Pancreas (tissue), 10 donors: Measurements from ENCODE around the gene CLASP1. TPM values are rescaled to one million over a fixed set of nuclear protein-coding genes. Genes with fewer than 3 reads are reported as not detected.

ENCODE experiments used
- ATAC-seq, 4 donors: fragments of 200-7000 bp; cut with Tn5 transposase; one replicate each; pipeline versions ENCODE4 v1.8.0 to v1.9.1; 2020; ENCODE audit warnings: mild to moderate bottlenecking in 4 of 4, moderate library complexity in 4 of 4
- DNase-seq, 6 donors: peaks; one replicate each; pipeline ENCODE4 v3.0.0-alpha.2; 2020
- FAIRE-seq: peaks from 2 replicates; lab custom pipeline; 2012; peaks lifted over from hg19 to GRCh38; lab: Jason Lieb, UNC
- H3K27ac ChIP-seq, 4 donors: fragments of 200-600 bp; sonication (generic); 1 replicate in 3 of 4; 2 replicates in 1 of 4; pipeline versions ENCODE4 v1.5.0 to v1.8.0; 2020
- H3K27me3 ChIP-seq, 4 donors: fragments of 200-600 bp; one replicate each; pipeline ENCODE4 v1.8.0; 2021
- H3K36me3 ChIP-seq, 3 donors: fragments of 200-600 bp; sonication (generic) in 1 of 3; one replicate each; pipeline versions ENCODE4 v1.5.0 to v1.8.0; 2020 to 2021
- H3K4me1 ChIP-seq, 3 donors: fragments of 200-600 bp; one replicate each; pipeline ENCODE4 v1.8.0; 2021
- H3K4me3 ChIP-seq, 4 donors: fragments of 200-600 bp; sonication (generic) in 2 of 4; one replicate each; pipeline versions ENCODE4 v1.5.0 to v1.8.0; 2020 to 2021
- H3K9me3 ChIP-seq, 4 donors: fragments of 200-600 bp; one replicate each; pipeline ENCODE4 v1.8.0; 2021
- CTCF ChIP-seq, 4 donors: fragments of 200-600 bp; sonication (generic) in 3 of 4; IDR thresholded peaks; one replicate each; pipeline versions ENCODE4 v1.5.0 to v1.8.0; 2021; ENCODE audit warnings: antibody characterized with exemption in 4 of 4
- WGBS, 2 donors: extraction: QIAGEN DNeasy Blood & Tissue Kit; methylation state at CpG; one replicate each; pipeline ENCODE4 v1.1.7; 2013; 5-methylcytosine and 5-hydroxymethylcytosine counted together
- intact Hi-C, 3 donors: fragments of 100-400 bp; cut with DNase I; formaldehyde crosslinking; loops; one replicate each; pipeline versions ENCODE4 v1.11.1 to v1.14.2; 2022
- polyA plus RNA-seq, 2 donors: library from polyadenylated mRNA; stranded (reverse); fragments of 200-250 nt; gene quantifications; one replicate each; pipeline ENCODE4 v1.2.3, GENCODE V29; 2013
- total RNA-seq, 6 donors: library from RNA; stranded (reverse); fragmentation: NEBNext Ultra II Directional in 4 of 6; extraction: Animal tissue kit (Norgen Biotek cat#: 25700) in 4 of 6; gene quantifications; one replicate each; pipeline versions ENCODE4 v1.2.1 to v1.2.4, GENCODE V29; 2021 to 2023
- donor health status: healthy with polysubstance abuse.
- donor health status: DM: no; HTN: no; CAD: no; lungs with moderate emphysema.
- donor health status: DM: no; HTN: no; CAD: no.
- donor health status: control.
- donor health status: control.
- donor health status: Bipolar disorder and iron deficiency.
- donor health status: DM: yes; HTN: yes; CAD: no.
- donor health status: DM: no; HTN: no; CAD: no.
- donor health status: DM: no; HTN: no; CAD: no.
- donor health status: DM: yes; HTN: yes; CAD: no.

CLASP1 gene
- total and polyA plus RNA-seq, 8 donors, result 8.9 to 34.5 (median 21.3) TPM

GRCh38 chr2:121363632-121364420 lies 285.4 kb downstream of the CLASP1 start:
- DNase-seq (no peak), FAIRE-seq (no peak), ATAC-seq (peak; percentile 38 to 55 (median 45))
- Histone ChIP-seq H3K27me3 (no peaks in the 10 kb centered on the region), H3K4me1 (peaks cover 0 to 8% (median 0%) of the 10 kb centered on the region in 3 donors), H3K36me3 (peaks cover 0 to 49% (median 12%) of the 10 kb centered on the region in 3 donors), H3K27ac (no peak overlapping the region), H3K9me3 (no peaks in the 10 kb centered on the region), H3K4me3 (no peak overlapping the region)
- 38 to 50% methylated on average over 5 of the region's 5 CpGs for WGBS, 2 donors
- intact Hi-C loops, result no loop called here
- TF ChIP-seq CTCF (IDR thresholded peaks at IDR 0.05), result no peak

- Histone ChIP-seq H3K4me1 (peaks cover 0 to 8% (median 0%) of the 10 kb centered on the region in 3 donors), H3K36me3 (peaks cover 0 to 49% (median 15%) of the 10 kb centered on the region in 3 donors), H3K9me3 (no peaks in the 10 kb centered on the region), H3K27ac (no peak overlapping the region), H3K4me3 (no peak overlapping the region), H3K27me3 (no peaks in the 10 kb centered on the region)
- TF ChIP-seq CTCF (IDR thresholded peaks at IDR 0.05), result no peak
- WGBS, 2 donors, result 79 to 85% methylated on average over 4 of the region's 4 CpGs
- ATAC-seq, result no peak
- DNase-seq, result no peak
- intact Hi-C loops, result no loop called here
- no peak for FAIRE-seq
Observed at GRCh38 chr2:121362774-121363173, 286.5 kb downstream of the CLASP1 start.

- intact Hi-C loops, result no loop called here
- no peak overlapping the region for H3K4me3 ChIP-seq
- H3K9me3 ChIP-seq, result no peaks in the 10 kb centered on the region
- ATAC-seq (no peak), DNase-seq (no peak), FAIRE-seq (no peak)
- H3K4me1 ChIP-seq, result peaks cover 0 to 8% (median 0%) of the 10 kb centered on the region in 3 donors
- no peaks in the 10 kb centered on the region for H3K27me3 ChIP-seq
- H3K27ac ChIP-seq, result no peak overlapping the region
- TF ChIP-seq CTCF (IDR thresholded peaks at IDR 0.05), result no peak
- H3K36me3 ChIP-seq, result peaks cover 0 to 47% (median 15%) of the 10 kb centered on the region in 3 donors
- WGBS, 2 donors, result 72 to 90% methylated on average over 1 of the region's 1 CpG
Observed at GRCh38 chr2:121362226-121362625, 287.0 kb downstream of the CLASP1 start.

- H3K36me3 ChIP-seq, result peaks cover 0 to 38% (median 6%) of the 10 kb centered on the region in 3 donors
- WGBS, 2 donors, result 48 to 50% methylated on average over 8 of the region's 8 CpGs
- no peak overlapping the region for H3K4me3 ChIP-seq
- TF ChIP-seq CTCF (IDR thresholded peaks at IDR 0.05), result no peak
- DNase-seq, result peak in 4 of 6 donors; percentile 45 to 74 (median 62)
- no peak overlapping the region for H3K27ac ChIP-seq
- ATAC-seq, result peak; percentile 70 to 88 (median 84)
- no peak for FAIRE-seq
- intact Hi-C loops, result no loop called here
- H3K27me3 ChIP-seq, result no peaks in the 10 kb centered on the region
- H3K9me3 ChIP-seq, result no peaks in the 10 kb centered on the region
- peaks cover 0 to 18% (median 0%) of the 10 kb centered on the region in 3 donors for H3K4me1 ChIP-seq
Observed at GRCh38 chr2:121360566-121361300, 288.5 kb downstream of the CLASP1 start.
